SH-SY5Y (cell line): ENCODE measurements around the gene VAV2.

Experiments
- GATA2 ChIP-seq: IDR thresholded peaks from 2 replicates; pipeline ENCODE4 v1.6.1; 2011; ENCODE audit warnings: mild to moderate bottlenecking, low read depth, low read length
- GATA3 ChIP-seq: IDR thresholded peaks from 2 replicates; pipeline ENCODE4 v1.6.1; 2011; ENCODE audit warnings: low read depth, mild to moderate bottlenecking, low read length, moderate library complexity

DNA sequence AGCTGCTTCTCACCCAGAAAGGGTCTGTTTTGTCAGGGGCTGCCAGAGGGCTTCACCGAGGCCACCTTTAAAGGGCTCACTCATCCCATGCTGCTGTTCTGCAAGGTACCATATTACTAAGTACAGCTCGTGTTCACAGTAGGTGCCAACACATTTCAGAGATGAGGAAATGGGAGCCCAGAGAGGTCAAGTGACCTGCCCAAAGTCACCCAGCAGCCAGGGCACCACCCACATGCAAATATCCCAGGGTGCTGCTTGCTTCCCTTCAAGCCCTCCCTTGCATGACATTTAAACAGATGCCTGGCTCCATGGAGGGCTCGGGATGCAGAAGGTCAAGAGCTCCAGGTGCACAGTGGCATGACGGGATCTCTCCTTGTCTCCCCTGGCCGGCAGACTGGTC lies 130.4 kb downstream of the VAV2 start:
- TF ChIP-seq GATA2 (no peak), GATA3 (no peak)
